H1 (cell line): ENCODE data around the gene ZKSCAN1. TPM values are rescaled to one million over a fixed set of nuclear protein-coding genes. Genes with fewer than 3 reads are reported as not detected.
"Not testable (repeated sequence)": the region's sequence is repeated elsewhere in the genome, so short reads cannot be mapped to it uniquely, and the experiment has no call there.

Source experiments
- CTCF ChIA-PET: fragments of 300-600 bp; sonication (Branson Sonifier 250); formaldehyde crosslinking; loops from one replicate; lab custom pipeline; 2021; ENCODE audit not compliant: partially characterized antibody; lab: Charles Lee
- POLR2A ChIA-PET: fragments of 300-600 bp; sonication (Branson Sonifier 250); formaldehyde crosslinking; loops from one replicate; lab custom pipeline; 2021; ENCODE audit warnings: inconsistent platforms; ENCODE audit not compliant: partially characterized antibody; lab: Charles Lee
- DNase-seq, 2 experiments: peaks; one replicate each; pipeline versions ENCODE4 v3.0.0 to v3.0.0-alpha.2; 2010 to 2022; ENCODE audit warnings: low spot score in 2 of 2, low read depth in 1 of 2, mixed read lengths in 1 of 2
- FAIRE-seq: peaks from 2 replicates; lab custom pipeline; 2011; peaks lifted over from hg19 to GRCh38; lab: Jason Lieb, UNC
- H2AFZ ChIP-seq: 2 replicates; pipeline ENCODE4 v1.8.1; 2012; ENCODE audit warnings: low read length, inconsistent platforms
- H2AK5ac ChIP-seq: 2 replicates; pipeline ENCODE4 v1.6.1; 2013; ENCODE audit warnings: low read depth, low read length
- H2BK120ac ChIP-seq: replicated peaks from 2 replicates; pipeline ENCODE3; 2013; ENCODE audit warnings: low read depth, low read length, inconsistent platforms
- H2BK12ac ChIP-seq: 2 replicates; pipeline ENCODE4 v1.6.1; 2013; ENCODE audit warnings: low read depth, low read length
- H2BK15ac ChIP-seq: 2 replicates; pipeline ENCODE4 v1.6.1; 2013; ENCODE audit warnings: low read length
- H2BK20ac ChIP-seq: 2 replicates; pipeline ENCODE4 v1.6.1; 2013; ENCODE audit warnings: low read length
- H2BK5ac ChIP-seq: 2 replicates; pipeline ENCODE4 v1.6.1; 2013; ENCODE audit warnings: low read depth, low read length
- H3K14ac ChIP-seq: 2 replicates; pipeline ENCODE4 v1.6.1; 2013; ENCODE audit warnings: inconsistent platforms; ENCODE audit not compliant: insufficient read length
- H3K18ac ChIP-seq: 2 replicates; pipeline ENCODE4 v1.6.1; 2013; ENCODE audit warnings: low read length; ENCODE audit errors: extremely low read depth
- H3K23ac ChIP-seq: 2 replicates; pipeline ENCODE4 v1.6.1; 2013; ENCODE audit warnings: inconsistent platforms; ENCODE audit not compliant: insufficient read length
- H3K23me2 ChIP-seq: 2 replicates; pipeline ENCODE4 v1.6.1; 2013; ENCODE audit warnings: low read depth, low read length
- H3K27ac ChIP-seq: 2 replicates; pipeline ENCODE4 v1.6.1; 2011; ENCODE audit warnings: low read depth, low read length, inconsistent platforms
- H3K27me3 ChIP-seq, 4 experiments: replicated peaks in 1 of 4; 1 replicate in 1 of 4; 2 replicates in 3 of 4; pipeline versions ENCODE4 v1.6.1 to v1.8.1; 2011 to 2013; ENCODE audit warnings: low read length in 3 of 4, mild to moderate bottlenecking in 3 of 4, inconsistent platforms in 2 of 4, mixed read lengths in 2 of 4, moderate library complexity in 1 of 4; ENCODE audit not compliant: control insufficient read depth in 3 of 4, insufficient read depth in 3 of 4; ENCODE audit errors: extremely low read depth in 1 of 4
- H3K36me3 ChIP-seq, 4 experiments: 2 replicates each; pipeline versions ENCODE4 v1.6.1 to v1.8.1; 2011 to 2013; ENCODE audit warnings: mild to moderate bottlenecking in 4 of 4, low read length in 3 of 4, moderate library complexity in 2 of 4, control low read depth in 1 of 4, inconsistent platforms in 1 of 4; ENCODE audit not compliant: insufficient read depth in 4 of 4, control insufficient read depth in 2 of 4
- H3K4ac ChIP-seq: replicated peaks from 2 replicates; pipeline ENCODE3; 2013; ENCODE audit warnings: low read length, low read depth, mixed read lengths, inconsistent platforms; ENCODE audit not compliant: insufficient read length
- H3K4me1 ChIP-seq, 4 experiments: replicated peaks in 1 of 4; 1 replicate in 1 of 4; 2 replicates in 3 of 4; pipeline versions ENCODE4 v1.6.1 to v1.8.1; 2011 to 2013; ENCODE audit warnings: low read length in 3 of 4, inconsistent platforms in 2 of 4, mixed read lengths in 1 of 4; ENCODE audit not compliant: insufficient read depth in 4 of 4, control insufficient read depth in 3 of 4
- H3K4me2 ChIP-seq, 2 experiments: 2 replicates each; pipeline versions ENCODE4 v1.6.1 to v1.8.1; 2011 to 2013; ENCODE audit warnings: low read depth in 2 of 2, low read length in 2 of 2, control low read depth in 1 of 2, inconsistent platforms in 1 of 2, mild to moderate bottlenecking in 1 of 2; ENCODE audit not compliant: insufficient read depth in 1 of 2
- H3K4me3 ChIP-seq, 4 experiments: fragments of 200-600, 300-600 bp in 1 of 4; sonication (generic), shearing (Covaris generic), sonication (Bioruptor Twin) in 1 of 4; 2 replicates each; pipeline versions ENCODE4 v1.5.1 to v1.8.1; 2011 to 2016; ENCODE audit warnings: low read length in 4 of 4, low read depth in 3 of 4, control low read depth in 2 of 4, inconsistent platforms in 2 of 4, mild to moderate bottlenecking in 2 of 4, mixed read lengths in 1 of 4, moderate library complexity in 1 of 4; ENCODE audit not compliant: insufficient read depth in 2 of 4; ENCODE audit errors: extremely low read depth in 1 of 4
- H3K56ac ChIP-seq: replicated peaks from 2 replicates; pipeline ENCODE3; 2013; ENCODE audit warnings: low read depth, mild to moderate bottlenecking, mixed read lengths, low read length, inconsistent platforms; ENCODE audit not compliant: insufficient read length
- H3K79me1 ChIP-seq: 2 replicates; pipeline ENCODE4 v1.6.1; 2013; ENCODE audit warnings: low read depth, low read length, control low read depth
- H3K79me2 ChIP-seq, 2 experiments: 2 replicates each; pipeline versions ENCODE4 v1.6.1 to v1.8.1; 2012 to 2013; ENCODE audit warnings: low read length in 2 of 2, mild to moderate bottlenecking in 2 of 2, inconsistent platforms in 1 of 2; ENCODE audit not compliant: insufficient read depth in 2 of 2, control insufficient read depth in 1 of 2
- H3K9ac ChIP-seq, 4 experiments: replicated peaks in 1 of 4; 1 replicate in 1 of 4; 2 replicates in 3 of 4; pipeline versions ENCODE4 v1.6.1 to v1.8.1; 2011 to 2013; ENCODE audit warnings: low read depth in 3 of 4, low read length in 3 of 4, control low read depth in 2 of 4, mild to moderate bottlenecking in 2 of 4, moderate library complexity in 2 of 4, inconsistent platforms in 1 of 4; ENCODE audit errors: extremely low read depth in 1 of 4
- H3K9me3 ChIP-seq, 2 experiments: 2 replicates each; pipeline versions ENCODE4 v1.6.1 to v1.8.1; 2012 to 2013; ENCODE audit warnings: mild to moderate bottlenecking in 2 of 2, moderate library complexity in 2 of 2, control low read depth in 1 of 2, inconsistent platforms in 1 of 2, low read depth in 1 of 2, low read length in 1 of 2, mixed read lengths in 1 of 2; ENCODE audit not compliant: insufficient read depth in 2 of 2
- H4K20me1 ChIP-seq, 2 experiments: replicated peaks in 1 of 2; 2 replicates each; pipeline versions ENCODE3 to v1.8.1; 2011 to 2013; ENCODE audit warnings: inconsistent platforms in 2 of 2, low read length in 2 of 2, mild to moderate bottlenecking in 1 of 2; ENCODE audit not compliant: insufficient read depth in 2 of 2, control insufficient read depth in 1 of 2
- H4K5ac ChIP-seq: 2 replicates; pipeline ENCODE4 v1.6.1; 2013; ENCODE audit warnings: low read length, low read depth, mixed read lengths, inconsistent platforms; ENCODE audit not compliant: insufficient read length
- H4K8ac ChIP-seq: 2 replicates; pipeline ENCODE4 v1.8.0; 2013; ENCODE audit warnings: mild to moderate bottlenecking, moderate library complexity, low read length, inconsistent platforms; ENCODE audit not compliant: insufficient read depth; ENCODE audit errors: extremely low read depth
- H4K91ac ChIP-seq: replicated peaks from 2 replicates; pipeline ENCODE3; 2013; ENCODE audit warnings: low read length, mixed read lengths, inconsistent platforms; ENCODE audit not compliant: insufficient read length
- WGBS, 2 experiments: shearing (Covaris generic) in 1 of 2; methylation state at CpG; one replicate each; pipeline versions ENCODE4 v1.1.6 to v1.1.7; 2013 to 2015; ENCODE audit warnings: low lambda C conversion rate in 2 of 2, mixed read lengths in 2 of 2, inconsistent platforms in 1 of 2, low coverage in 1 of 2, missing lambda C conversion rate in 1 of 2; ENCODE audit not compliant: insufficient replicate concordance in 2 of 2, insufficient coverage in 1 of 2, insufficient read length in 1 of 2; ENCODE audit errors: extremely low coverage in 1 of 2, missing lambda C conversion rate in 1 of 2; 5-methylcytosine and 5-hydroxymethylcytosine counted together
- polyA plus RNA-seq, 7 experiments: library from polyadenylated mRNA; depleted of rRNA in 3 of 7; stranded (reverse) in 5 of 7; unstranded in 2 of 7; fragments of >200 nt in 5 of 7; fragments of 200-250 nt in 2 of 7; gene quantifications; 1 replicate in 5 of 7; 2 replicates in 1 of 7; 4 replicates in 1 of 7; pipeline versions ENCODE4 v1.2.1 to v1.2.3, GENCODE V29; 2011 to 2013; ENCODE audit warnings: missing spikeins in 2 of 7, mixed read lengths in 2 of 7
- total RNA-seq: library from RNA; stranded (reverse); fragmentation: NEBNext Ultra II Directional; extraction: Animal tissue kit (Norgen Biotek cat#: 25700); gene quantifications from 2 replicates; pipeline ENCODE4 v1.2.1, GENCODE V29; 2021

Gene ZKSCAN1
- total and polyA plus RNA-seq, 2 of the 8 experiments (the other 6 are each of a cell fraction or from before 2014, with no cell fraction given) = 8.2 to 40.6 TPM

- H4K5ac ChIP-seq, H3K79me2 ChIP-seq, H2BK20ac ChIP-seq, H3K23me2 ChIP-seq, H3K36me3 ChIP-seq, DNase-seq, H3K27ac ChIP-seq, FAIRE-seq, H2BK5ac ChIP-seq, H3K4me1 ChIP-seq, H4K20me1 ChIP-seq, H3K79me1 ChIP-seq, H3K23ac ChIP-seq, H3K14ac ChIP-seq, H4K8ac ChIP-seq, H3K56ac ChIP-seq, H3K9me3 ChIP-seq, H2AFZ ChIP-seq, H2AK5ac ChIP-seq, H3K27me3 ChIP-seq, H3K9ac ChIP-seq, H4K91ac ChIP-seq, H2BK120ac ChIP-seq: not testable (repeated sequence)
- CTCF ChIA-PET = interaction anchor here (0.6 to 7.6 kb wide), 15 partner anchors 10 to 1311 kb away, joined by 3 to 97 read pairs (median 4); partner anchors contain the start of gene GJC3
- 58% methylated on average over 4 of the region's 4 CpGs; no CpG with 5 or more reads in 1 of the 2 experiments for WGBS, 2 experiments
- Histone ChIP-seq H2BK15ac (0 out of 2 replicates have a peak overlapping the region, but pooled peaks have one; percentile 55), H3K4ac (peak overlapping the region; percentile 94), H3K18ac (0 out of 2 replicates have a peak overlapping the region, but pooled peaks have one; percentile 26), H3K4me3 (peak overlapping the region in 1 of 4 experiments; percentile 45; a peak in 2 of 8 replicates), H3K4me2 (peak overlapping the region; percentile 29 to 55; a peak in 2 of 4 replicates), H2BK12ac (peak overlapping the region; percentile 22; the same call in 1 of the 2 replicates)
- POLR2A ChIA-PET = interaction anchor here (0.7 to 2.0 kb wide), 3 partner anchors 14 to 1309 kb away, joined by 3 to 5 read pairs (median 4); no protein-coding TSS in a partner anchor
Observed at GRCh38 chr7:99980448-99980872, 34.9 kb upstream of the ZKSCAN1 start.
